ENCODE results near the gene RALGAPA2.

RALGAPA2 gene

GRCh38 chr20:20699917-20700316 is 12.5 kb downstream of the RALGAPA2 start:
- H3K4me1 ChIP-seq (ENCODE audit: control insufficient read depth, insufficient read depth, low read length), result no peaks in the 10 kb centered on the region
- no peak for DNase-seq (ENCODE audit: low read depth, low spot score)
- H3K9me3 ChIP-seq (ENCODE audit: control insufficient read depth, insufficient read depth, low read length), result no peaks in the 10 kb centered on the region
- H3K27ac ChIP-seq (ENCODE audit: low read length), result no peak overlapping the region
- no CpG with 5 or more reads among the region's 4 CpGs for WGBS (ENCODE audit: insufficient coverage, insufficient read length)
- H3K4me3 ChIP-seq (ENCODE audit: low read length), result no peak overlapping the region
- H3K27me3 ChIP-seq (ENCODE audit: control insufficient read depth, insufficient read depth, low read length), result no peaks in the 10 kb centered on the region
- no peaks in the 10 kb centered on the region for H3K36me3 ChIP-seq (ENCODE audit: control insufficient read depth, insufficient read depth, low read length)

DNA sequence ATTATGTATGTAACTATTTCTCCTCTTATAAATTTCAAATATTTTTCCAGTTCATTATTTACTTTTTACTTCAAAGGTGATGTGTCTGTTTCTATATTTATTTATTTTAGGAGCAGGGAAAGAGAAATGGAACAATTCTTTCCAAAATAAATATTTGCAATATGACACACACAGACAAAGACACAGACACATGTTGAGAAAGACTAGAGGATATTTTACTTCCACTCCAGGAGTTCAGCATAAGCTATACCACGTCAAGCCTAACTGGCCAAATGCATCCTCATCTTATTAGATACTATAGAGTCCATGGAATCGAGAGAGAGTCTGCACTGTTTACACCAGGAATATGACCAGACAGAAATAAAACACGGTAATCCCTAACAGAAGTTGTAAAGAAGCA is 13.3 kb downstream of the RALGAPA2 start:
- no peaks in the 10 kb centered on the region for H3K9me3 ChIP-seq (ENCODE audit: control insufficient read depth, insufficient read depth, low read length)
- WGBS (ENCODE audit: insufficient coverage, insufficient read length), result no CpG with 5 or more reads among the region's 3 CpGs
- no peak overlapping the region for H3K4me3 ChIP-seq (ENCODE audit: low read length)
- no peak for DNase-seq (ENCODE audit: low read depth, low spot score)
- no peaks in the 10 kb centered on the region for H3K27me3 ChIP-seq (ENCODE audit: control insufficient read depth, insufficient read depth, low read length)
- H3K4me1 ChIP-seq (ENCODE audit: control insufficient read depth, insufficient read depth, low read length), result no peaks in the 10 kb centered on the region
- no peak overlapping the region for H3K27ac ChIP-seq (ENCODE audit: low read length)
- no peaks in the 10 kb centered on the region for H3K36me3 ChIP-seq (ENCODE audit: control insufficient read depth, insufficient read depth, low read length)

DNA sequence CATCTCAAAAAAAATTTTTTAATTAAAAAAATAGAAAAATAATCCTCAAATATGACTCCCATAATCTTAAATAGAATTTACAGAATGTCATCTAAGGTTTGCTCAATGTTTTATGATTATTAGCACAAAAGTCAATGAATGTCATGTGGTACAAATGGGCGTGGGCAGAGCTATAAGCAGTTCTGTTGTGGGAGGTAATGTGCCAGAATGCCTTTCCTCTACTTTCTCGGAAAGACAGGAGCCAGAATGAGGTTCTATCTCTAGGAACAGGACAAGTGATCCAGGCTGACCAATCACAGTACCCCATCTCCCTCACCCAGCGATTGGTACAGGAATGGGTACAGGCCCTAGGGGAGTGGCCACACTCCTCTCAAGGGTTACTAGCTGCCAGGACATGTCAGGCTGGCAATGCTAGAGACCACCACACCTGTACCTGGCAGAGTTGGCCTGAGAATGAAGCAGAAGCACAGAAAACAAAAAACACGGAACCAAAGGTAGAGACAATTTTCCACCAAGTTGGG is 15.1 kb downstream of the RALGAPA2 start:
- no peaks in the 10 kb centered on the region for H3K27me3 ChIP-seq (ENCODE audit: control insufficient read depth, insufficient read depth, low read length)
- DNase-seq (ENCODE audit: low read depth, low spot score), result no peak
- no CpG with 5 or more reads among the region's 4 CpGs for WGBS (ENCODE audit: insufficient coverage, insufficient read length)
- H3K4me1 ChIP-seq (ENCODE audit: control insufficient read depth, insufficient read depth, low read length), result no peaks in the 10 kb centered on the region; the same call in 1 of the 2 replicates
- no peak overlapping the region for H3K4me3 ChIP-seq (ENCODE audit: low read length)
- H3K36me3 ChIP-seq (ENCODE audit: control insufficient read depth, insufficient read depth, low read length), result no peaks in the 10 kb centered on the region
- no peaks in the 10 kb centered on the region for H3K9me3 ChIP-seq (ENCODE audit: control insufficient read depth, insufficient read depth, low read length)
- H3K27ac ChIP-seq (ENCODE audit: low read length), result no peak overlapping the region

DNA sequence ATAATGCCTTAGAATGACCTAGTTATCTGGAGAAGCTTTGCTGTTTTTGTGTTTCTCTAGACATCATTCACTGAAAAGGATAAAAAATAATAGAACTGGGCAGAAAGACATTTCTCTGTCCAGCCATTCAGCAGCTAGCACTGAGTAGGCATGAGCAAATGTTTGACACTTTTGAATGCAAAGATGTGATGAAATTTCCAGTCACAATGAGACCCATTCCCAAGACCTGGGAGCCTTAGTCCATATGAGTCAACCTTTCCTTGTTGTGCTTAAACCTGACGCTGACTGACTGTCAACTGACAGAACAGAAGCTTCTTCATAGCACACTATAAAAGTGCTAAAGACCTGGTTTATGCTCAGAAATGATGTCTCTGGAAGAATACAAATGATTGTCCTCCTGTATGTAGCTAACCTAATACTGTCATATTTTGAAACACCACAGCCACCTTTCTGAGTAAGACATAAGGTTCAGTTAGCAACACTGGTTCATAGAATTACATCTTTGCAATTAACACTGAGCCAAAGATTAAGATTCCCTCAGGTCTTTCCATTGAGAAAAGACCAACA is 17.1 kb downstream of the RALGAPA2 start:
- Histone ChIP-seq H3K27ac (ENCODE audit: low read length) (no peak overlapping the region), H3K36me3 (ENCODE audit: control insufficient read depth, insufficient read depth, low read length) (no peaks in the 10 kb centered on the region), H3K27me3 (ENCODE audit: control insufficient read depth, insufficient read depth, low read length) (no peaks in the 10 kb centered on the region), H3K4me3 (ENCODE audit: low read length) (no peak overlapping the region), H3K4me1 (ENCODE audit: control insufficient read depth, insufficient read depth, low read length) (no peaks in the 10 kb centered on the region; the same call in 1 of the 2 replicates), H3K9me3 (ENCODE audit: control insufficient read depth, insufficient read depth, low read length) (no peaks in the 10 kb centered on the region)
- no peak for DNase-seq (ENCODE audit: low read depth, low spot score)
- WGBS (ENCODE audit: insufficient coverage, insufficient read length), result no CpG with 5 or more reads among the region's 1 CpG

GRCh38 chr20:20694591-20694990 is 17.9 kb downstream of the RALGAPA2 start:
- H3K4me3 ChIP-seq (ENCODE audit: low read length), result no peak overlapping the region

DNA sequence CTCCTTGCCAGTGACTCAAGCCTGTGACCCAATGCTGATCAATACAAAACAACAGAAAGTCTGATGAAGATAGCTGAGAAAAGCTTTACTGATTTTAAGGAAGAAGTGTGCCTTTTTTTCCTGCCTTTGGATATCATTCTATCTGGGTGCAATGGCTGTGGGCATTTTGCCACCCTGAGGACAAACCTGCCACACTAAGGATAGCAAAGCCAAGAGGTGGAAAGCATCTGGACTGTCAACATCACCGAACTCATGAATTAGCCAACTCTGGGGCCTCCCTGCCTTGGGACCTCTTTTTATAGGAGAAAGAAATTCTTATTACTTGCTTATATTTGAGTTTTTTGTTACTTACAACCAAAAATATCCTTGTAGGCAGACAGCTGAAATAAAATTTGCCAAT is 19.9 kb downstream of the RALGAPA2 start:
- H3K4me1 ChIP-seq (ENCODE audit: control insufficient read depth, insufficient read depth, low read length), result peaks cover 2% of the 10 kb centered on the region
- no peak overlapping the region for H3K27ac ChIP-seq (ENCODE audit: low read length)
- no CpG with 5 or more reads among the region's 1 CpG for WGBS (ENCODE audit: insufficient coverage, insufficient read length)
- DNase-seq (ENCODE audit: low read depth, low spot score), result no peak
- no peaks in the 10 kb centered on the region for H3K36me3 ChIP-seq (ENCODE audit: control insufficient read depth, insufficient read depth, low read length)
- H3K27me3 ChIP-seq (ENCODE audit: control insufficient read depth, insufficient read depth, low read length), result no peaks in the 10 kb centered on the region
- no peaks in the 10 kb centered on the region for H3K9me3 ChIP-seq (ENCODE audit: control insufficient read depth, insufficient read depth, low read length)
- H3K4me3 ChIP-seq (ENCODE audit: low read length), result no peak overlapping the region

More at GRCh38 chr20:20694591-20694990, 17.9 kb downstream of the RALGAPA2 start:
- Histone ChIP-seq H3K27ac (ENCODE audit: low read length) (no peak overlapping the region), H3K9me3 (ENCODE audit: control insufficient read depth, insufficient read depth, low read length) (no peaks in the 10 kb centered on the region), H3K4me1 (ENCODE audit: control insufficient read depth, insufficient read depth, low read length) (no peaks in the 10 kb centered on the region; the same call in 1 of the 2 replicates), H3K27me3 (ENCODE audit: control insufficient read depth, insufficient read depth, low read length) (no peaks in the 10 kb centered on the region), H3K36me3 (ENCODE audit: control insufficient read depth, insufficient read depth, low read length) (no peaks in the 10 kb centered on the region)
- DNase-seq (ENCODE audit: low read depth, low spot score), result no peak
- no CpG with 5 or more reads among the region's 4 CpGs for WGBS (ENCODE audit: insufficient coverage, insufficient read length)

- H3K36me3 ChIP-seq (ENCODE audit: control insufficient read depth, insufficient read depth, low read length), result no peaks in the 10 kb centered on the region
- H3K4me1 ChIP-seq (ENCODE audit: control insufficient read depth, insufficient read depth, low read length), result peaks cover 2% of the 10 kb centered on the region
- no peak for DNase-seq (ENCODE audit: low read depth, low spot score)
- WGBS (ENCODE audit: insufficient coverage, insufficient read length), result no CpG with 5 or more reads among the region's 4 CpGs
- H3K27ac ChIP-seq (ENCODE audit: low read length), result no peak overlapping the region
- no peaks in the 10 kb centered on the region for H3K9me3 ChIP-seq (ENCODE audit: control insufficient read depth, insufficient read depth, low read length)
- H3K27me3 ChIP-seq (ENCODE audit: control insufficient read depth, insufficient read depth, low read length), result no peaks in the 10 kb centered on the region
- H3K4me3 ChIP-seq (ENCODE audit: low read length), result no peak overlapping the region
Measured at GRCh38 chr20:20691477-20692235, 20.8 kb downstream of the RALGAPA2 start.

DNA sequence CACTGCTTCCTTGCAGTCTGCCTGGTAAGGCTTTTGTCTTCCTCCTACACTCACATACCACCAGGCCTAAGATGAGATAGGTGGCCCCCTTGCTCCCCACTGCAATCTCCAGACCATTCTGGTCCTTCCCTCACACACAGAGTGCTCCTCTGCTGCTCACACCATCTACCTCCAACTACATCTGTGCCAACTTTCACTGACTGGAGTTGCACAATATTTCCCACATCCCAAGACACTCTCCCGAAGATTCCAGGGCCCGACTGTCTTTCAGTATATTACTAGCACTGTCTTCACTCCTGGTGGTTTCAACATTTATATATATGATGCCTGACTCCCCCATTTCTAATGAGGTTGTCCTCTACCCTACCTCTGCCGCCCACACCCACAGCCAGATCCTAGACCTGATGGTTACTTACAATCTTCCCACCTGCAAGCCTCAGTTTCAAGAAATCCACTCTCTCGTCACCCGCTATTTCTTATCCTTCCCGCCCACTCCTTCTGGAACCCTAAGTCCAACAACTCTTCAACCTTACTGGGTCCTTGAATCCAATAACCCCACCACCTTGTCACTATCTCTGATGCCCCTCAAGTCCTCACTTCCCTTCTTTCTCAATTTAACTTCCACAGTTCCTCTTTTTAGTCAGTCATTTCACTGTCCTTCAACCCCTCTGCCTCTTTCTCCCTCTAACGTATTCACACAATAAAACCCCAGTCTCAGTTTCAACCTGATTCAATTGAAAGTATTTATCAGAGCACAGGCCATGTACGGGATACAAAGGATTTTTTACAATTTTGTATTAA is 21.6 kb downstream of the RALGAPA2 start:
- Histone ChIP-seq H3K4me1 (ENCODE audit: control insufficient read depth, insufficient read depth, low read length) (peaks cover 2% of the 10 kb centered on the region), H3K4me3 (ENCODE audit: low read length) (no peak overlapping the region), H3K27ac (ENCODE audit: low read length) (no peak overlapping the region), H3K36me3 (ENCODE audit: control insufficient read depth, insufficient read depth, low read length) (no peaks in the 10 kb centered on the region), H3K27me3 (ENCODE audit: control insufficient read depth, insufficient read depth, low read length) (no peaks in the 10 kb centered on the region), H3K9me3 (ENCODE audit: control insufficient read depth, insufficient read depth, low read length) (no peaks in the 10 kb centered on the region)
- DNase-seq (ENCODE audit: low read depth, low spot score), result no peak
- 100% methylated on average over 4 of the region's 8 CpGs for WGBS (ENCODE audit: insufficient coverage, insufficient read length)

DNA sequence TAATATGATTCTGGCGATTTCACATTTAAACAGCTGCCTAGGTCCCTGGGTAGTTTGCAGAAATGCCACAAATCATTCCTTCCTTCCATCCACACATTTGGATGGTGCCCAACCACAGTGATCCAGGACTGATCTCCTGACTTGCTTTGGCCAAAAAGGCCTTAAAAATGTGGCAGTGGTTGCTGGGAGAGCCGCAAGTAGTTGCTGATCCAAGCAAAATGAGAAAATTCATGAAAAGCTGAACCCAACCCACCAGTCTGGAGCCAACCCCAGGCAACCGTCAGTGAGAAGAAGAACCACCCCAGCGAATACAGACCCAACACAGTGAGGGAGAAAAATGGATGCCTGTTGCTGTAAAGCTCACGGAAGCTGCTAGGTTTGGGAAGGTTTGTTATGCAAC is 25.1 kb downstream of the RALGAPA2 start:
- H3K4me3 ChIP-seq (ENCODE audit: low read length), result no peak overlapping the region
- H3K36me3 ChIP-seq (ENCODE audit: control insufficient read depth, insufficient read depth, low read length), result no peaks in the 10 kb centered on the region
- DNase-seq (ENCODE audit: low read depth, low spot score), result no peak
- no peak overlapping the region for H3K27ac ChIP-seq (ENCODE audit: low read length)
- no CpG with 5 or more reads among the region's 5 CpGs for WGBS (ENCODE audit: insufficient coverage, insufficient read length)
- no peaks in the 10 kb centered on the region for H3K27me3 ChIP-seq (ENCODE audit: control insufficient read depth, insufficient read depth, low read length)
- peaks cover 2% of the 10 kb centered on the region; the same call in 1 of the 2 replicates for H3K4me1 ChIP-seq (ENCODE audit: control insufficient read depth, insufficient read depth, low read length)
- no peaks in the 10 kb centered on the region for H3K9me3 ChIP-seq (ENCODE audit: control insufficient read depth, insufficient read depth, low read length)

GRCh38 chr20:20685635-20686034 is 26.8 kb downstream of the RALGAPA2 start:
- no peaks in the 10 kb centered on the region for H3K27me3 ChIP-seq (ENCODE audit: control insufficient read depth, insufficient read depth, low read length)
- no peaks in the 10 kb centered on the region for H3K36me3 ChIP-seq (ENCODE audit: control insufficient read depth, insufficient read depth, low read length)
- H3K27ac ChIP-seq (ENCODE audit: low read length), result no peak overlapping the region
- WGBS (ENCODE audit: insufficient coverage, insufficient read length), result no CpG with 5 or more reads among the region's 3 CpGs
- H3K4me1 ChIP-seq (ENCODE audit: control insufficient read depth, insufficient read depth, low read length), result peaks cover 2% of the 10 kb centered on the region; the same call in 1 of the 2 replicates
- DNase-seq (ENCODE audit: low read depth, low spot score), result no peak
- H3K4me3 ChIP-seq (ENCODE audit: low read length), result no peak overlapping the region
- H3K9me3 ChIP-seq (ENCODE audit: control insufficient read depth, insufficient read depth, low read length), result no peaks in the 10 kb centered on the region
